Effector memory CD8-positive, alpha-beta T cell (primary cell): ENCODE measurements around the gene SGTA.

Experiments used
- ATAC-seq: fragments of 150-1000 bp; cut with Tn5 transposase; replicated peaks from 2 replicates; pipeline ENCODE4 v1.10.0; 2021; ENCODE audit warnings: mild to moderate bottlenecking, moderate library complexity
- DNase-seq, 3 experiments: peaks; one replicate each; pipeline ENCODE4 v3.0.0; 2021
- H3K27ac Mint-ChIP-seq, 2 donors: one replicate each; pipeline ENCODE4 v1.8.0; 2022; ENCODE audit warnings: mild to moderate bottlenecking in 2 of 2, mixed read lengths in 2 of 2, moderate library complexity in 2 of 2
- H3K27me3 Mint-ChIP-seq, 2 donors: one replicate each; pipeline ENCODE4 v1.8.0; 2022; ENCODE audit warnings: mixed read lengths in 2 of 2
- H3K36me3 Mint-ChIP-seq: one replicate; pipeline ENCODE4 v1.8.0; 2022; ENCODE audit warnings: mild to moderate bottlenecking, moderate library complexity, mixed read lengths; ENCODE audit not compliant: insufficient read depth
- H3K4me1 Mint-ChIP-seq, 2 donors: one replicate each; pipeline ENCODE4 v1.8.0; 2022; ENCODE audit warnings: low read depth in 2 of 2, mixed read lengths in 2 of 2
- H3K4me3 Mint-ChIP-seq, 2 donors: one replicate each; pipeline ENCODE4 v1.8.0; 2022; ENCODE audit warnings: mild to moderate bottlenecking in 2 of 2, mixed read lengths in 2 of 2, moderate library complexity in 2 of 2
- H3K9me3 Mint-ChIP-seq, 2 donors: one replicate each; pipeline ENCODE4 v1.8.0; 2022; ENCODE audit warnings: mixed read lengths in 2 of 2

SGTA gene

DNA sequence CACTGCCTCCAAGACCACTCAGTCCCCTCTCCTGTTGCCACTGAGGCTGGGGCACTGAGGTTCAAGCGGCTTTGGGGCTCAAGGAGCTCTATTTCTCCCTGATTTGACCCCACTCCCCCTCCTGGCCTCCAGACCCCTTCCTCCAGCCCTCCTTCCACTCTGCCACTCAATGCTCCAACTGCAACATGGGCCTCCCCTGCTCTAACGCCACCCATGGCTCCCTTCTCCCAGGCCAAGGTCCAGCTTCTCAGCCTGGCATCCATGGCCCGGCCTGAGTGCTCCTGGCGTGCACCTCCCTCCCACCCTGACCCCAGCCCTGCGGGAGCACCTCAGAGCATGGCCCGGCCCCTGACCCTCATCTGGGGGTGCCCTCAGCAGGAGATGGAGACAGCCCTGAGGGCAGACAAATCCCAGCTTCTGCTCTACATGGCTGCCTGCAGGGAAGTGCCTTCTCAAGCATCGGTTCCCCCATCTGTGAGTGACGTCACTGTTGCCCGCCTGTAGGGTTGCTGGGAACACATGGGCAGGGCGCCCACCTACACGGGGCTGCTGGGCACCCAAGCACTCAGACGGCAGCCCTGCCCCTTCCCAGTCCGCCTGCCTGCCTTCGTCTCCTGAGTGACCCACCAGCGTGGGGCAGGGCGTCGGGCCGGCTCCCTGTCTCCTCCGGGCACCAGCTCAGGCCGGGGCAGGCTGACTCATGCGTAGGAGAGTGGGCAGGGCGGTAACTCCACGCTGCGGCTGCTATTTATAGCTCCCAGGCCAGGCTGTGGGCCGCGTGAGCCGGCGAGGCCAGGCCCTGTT lies 60.3 kb downstream of the SGTA start:
- DNase-seq (no peak), ATAC-seq (no peak)
- peaks cover 0 to 4% of the 10 kb centered on the region in 2 donors for H3K4me1 Mint-ChIP-seq
- H3K36me3 Mint-ChIP-seq, result no peaks in the 10 kb centered on the region
- no peak overlapping the region for H3K27ac Mint-ChIP-seq
- H3K9me3 Mint-ChIP-seq, result no peaks in the 10 kb centered on the region
- H3K4me3 Mint-ChIP-seq, result peak overlapping the region in 1 of 2 donors; percentile 49
- peaks cover 30 to 82% of the 10 kb centered on the region in 2 donors for H3K27me3 Mint-ChIP-seq

DNA sequence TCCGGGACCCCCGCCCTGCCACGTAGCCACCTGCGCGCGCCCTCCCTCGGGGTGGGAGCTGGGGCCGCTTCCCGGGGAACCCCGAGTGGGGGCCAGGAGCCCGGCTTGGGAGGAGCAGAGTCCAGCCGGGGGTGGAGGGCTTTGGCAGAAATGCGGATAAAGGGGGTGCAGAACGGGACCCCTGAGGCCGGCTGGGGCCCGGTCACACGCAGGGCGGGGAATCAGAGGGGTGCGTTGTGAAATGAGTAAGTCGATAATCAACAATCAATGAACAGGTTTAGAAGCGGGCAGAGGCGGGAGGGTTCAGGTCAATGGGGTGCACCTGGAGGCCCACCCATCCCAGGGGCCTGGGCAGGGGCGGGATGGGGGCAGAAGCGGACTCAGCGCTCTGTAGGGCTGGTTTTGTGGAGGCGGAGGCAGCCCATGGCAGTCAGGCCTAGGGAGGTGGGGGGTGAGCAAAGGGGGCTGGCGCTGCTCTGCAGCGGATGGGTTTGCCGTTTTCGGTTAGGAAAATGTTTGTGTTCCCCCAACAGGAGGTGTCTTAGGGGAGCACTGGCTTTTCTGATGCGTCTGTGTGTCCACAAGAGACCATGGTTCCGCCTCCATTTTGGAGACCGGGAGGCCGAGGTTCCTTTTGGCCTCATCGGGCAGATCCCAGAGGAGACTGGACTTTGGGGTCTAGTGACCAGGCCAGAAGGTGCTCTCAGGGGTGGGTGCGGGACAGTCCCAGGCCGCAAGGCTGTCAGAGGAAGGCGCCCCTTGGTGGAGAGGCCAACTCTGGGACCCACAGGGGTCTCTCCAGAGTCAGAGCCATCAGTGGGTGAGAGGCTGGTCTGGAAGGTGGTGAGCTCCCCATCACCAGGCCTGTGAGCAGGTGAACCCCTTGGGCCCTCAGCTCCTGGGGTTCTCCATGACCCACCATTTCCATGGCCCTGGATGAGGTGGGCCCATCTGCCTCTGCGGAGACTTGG lies 61.2 kb downstream of the SGTA start:
- no peak for DNase-seq
- no peaks in the 10 kb centered on the region for H3K36me3 Mint-ChIP-seq
- H3K27me3 Mint-ChIP-seq, result peaks cover 30 to 77% of the 10 kb centered on the region in 2 donors
- no peak overlapping the region for H3K27ac Mint-ChIP-seq
- no peak for ATAC-seq
- no peaks in the 10 kb centered on the region for H3K9me3 Mint-ChIP-seq
- H3K4me1 Mint-ChIP-seq, result no peaks in the 10 kb centered on the region
- peak overlapping the region; percentile 40 to 54 for H3K4me3 Mint-ChIP-seq

DNA sequence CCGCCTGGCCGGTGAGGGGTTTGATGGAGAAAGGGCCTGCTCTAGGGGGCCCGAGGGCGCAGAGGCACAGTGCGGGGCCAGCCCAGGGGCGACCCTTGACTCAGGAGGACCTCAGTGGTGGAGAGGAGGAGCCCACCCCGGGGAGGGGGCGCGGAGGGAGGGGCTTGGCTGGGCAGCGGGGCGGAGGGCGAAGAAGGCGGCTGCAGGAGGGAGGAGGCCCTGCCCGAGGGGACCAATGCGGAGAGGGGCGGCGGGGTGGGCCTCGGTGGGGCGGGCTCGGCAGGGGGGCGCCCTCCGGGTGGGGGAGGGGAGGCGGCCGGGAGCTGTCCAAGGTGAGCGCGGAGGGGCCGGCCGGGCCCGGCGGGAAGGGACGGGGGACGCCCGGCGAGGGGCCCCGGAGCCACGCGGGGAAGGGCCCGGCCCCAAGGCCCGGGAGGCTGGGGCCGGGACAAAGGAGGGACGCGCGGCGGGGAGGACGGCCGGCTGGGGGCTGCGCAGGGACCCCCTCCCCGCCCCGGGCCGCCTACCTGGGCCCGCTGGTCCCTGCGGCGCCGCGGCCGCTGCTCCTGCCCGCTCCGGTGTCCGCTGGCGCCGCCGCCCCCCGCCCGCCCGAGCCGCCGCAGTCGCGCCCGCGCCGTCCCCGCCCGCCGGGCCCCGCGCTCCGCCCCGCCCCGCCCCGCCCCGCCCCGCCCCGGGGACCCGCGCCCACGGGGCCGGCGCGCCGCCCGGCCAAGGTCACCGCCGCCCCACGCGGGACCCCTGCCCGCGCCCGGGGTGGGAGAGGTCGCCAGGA lies 62.1 kb downstream of the SGTA start, which contains the start of gene DIRAS1:
Gene DIRAS1, minus strand, starts transcription at position 596 of the 793 bp plus-strand sequence. CDS start 3,566 bp downstream, outside the sequence.
- Mint-ChIP-seq H3K4me1 (no peaks in the 10 kb centered on the region), H3K27ac (no peak within 1 kb of the TSS), H3K36me3 (no peaks in the 10 kb centered on the region), H3K4me3 (peak within 1 kb of the TSS; percentile 45 to 54), H3K27me3 (peaks cover 25 to 77% of the 10 kb centered on the region in 2 donors), H3K9me3 (peaks cover 0 to 2% of the 10 kb centered on the region in 2 donors)
- ATAC-seq, result no peak
- DNase-seq, result no peak

DNA sequence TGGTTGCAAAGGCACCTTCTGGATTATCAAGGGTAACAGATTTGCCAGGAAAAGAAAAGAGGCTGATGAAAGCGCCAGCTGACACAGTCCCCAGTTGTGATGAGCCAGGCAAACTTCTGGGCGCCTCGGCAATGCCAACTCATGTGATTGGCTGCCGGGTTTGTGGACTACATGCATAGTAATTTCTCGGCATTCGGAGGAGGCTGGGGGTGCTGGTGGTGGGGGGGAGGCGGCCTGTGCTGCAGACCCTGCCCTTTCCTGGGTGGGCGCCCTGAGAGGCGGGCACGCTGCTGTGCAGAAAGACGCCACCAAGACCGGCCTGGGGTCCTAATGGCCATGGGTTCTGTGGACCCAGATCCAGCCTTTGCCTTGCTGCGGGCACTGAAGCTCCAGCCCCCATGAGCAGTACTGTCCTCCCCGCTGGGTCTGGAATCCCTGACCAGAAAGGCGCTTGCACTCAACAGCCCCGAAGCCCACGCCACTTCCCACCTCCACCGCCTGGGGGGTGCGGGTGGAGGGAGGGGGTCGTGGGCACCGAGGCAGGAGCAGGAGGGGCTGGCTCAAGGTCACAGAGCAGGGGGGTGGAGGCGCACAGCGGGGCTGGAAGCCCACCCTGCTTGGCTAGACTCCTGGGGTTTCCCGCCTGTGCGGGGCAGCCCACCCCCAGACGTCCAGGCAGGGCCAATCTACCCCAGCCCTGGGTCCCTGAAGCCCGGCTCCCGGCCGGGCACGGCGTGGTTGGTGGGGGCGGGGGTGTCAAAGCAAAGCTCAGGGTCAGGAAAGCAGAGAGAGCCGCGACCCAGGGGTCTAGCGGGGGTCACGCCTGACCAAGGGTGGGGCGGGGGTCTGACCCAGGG lies 62.9 kb downstream of the SGTA start:
- peaks cover 28 to 81% of the 10 kb centered on the region in 2 donors for H3K27me3 Mint-ChIP-seq
- DNase-seq (no peak), ATAC-seq (no peak)
- H3K9me3 Mint-ChIP-seq, result peaks cover 4 to 10% of the 10 kb centered on the region in 2 donors
- no peaks in the 10 kb centered on the region for H3K36me3 Mint-ChIP-seq
- H3K27ac Mint-ChIP-seq, result no peak overlapping the region
- no peaks in the 10 kb centered on the region for H3K4me1 Mint-ChIP-seq
- peak overlapping the region; percentile 45 to 67 for H3K4me3 Mint-ChIP-seq

DNA sequence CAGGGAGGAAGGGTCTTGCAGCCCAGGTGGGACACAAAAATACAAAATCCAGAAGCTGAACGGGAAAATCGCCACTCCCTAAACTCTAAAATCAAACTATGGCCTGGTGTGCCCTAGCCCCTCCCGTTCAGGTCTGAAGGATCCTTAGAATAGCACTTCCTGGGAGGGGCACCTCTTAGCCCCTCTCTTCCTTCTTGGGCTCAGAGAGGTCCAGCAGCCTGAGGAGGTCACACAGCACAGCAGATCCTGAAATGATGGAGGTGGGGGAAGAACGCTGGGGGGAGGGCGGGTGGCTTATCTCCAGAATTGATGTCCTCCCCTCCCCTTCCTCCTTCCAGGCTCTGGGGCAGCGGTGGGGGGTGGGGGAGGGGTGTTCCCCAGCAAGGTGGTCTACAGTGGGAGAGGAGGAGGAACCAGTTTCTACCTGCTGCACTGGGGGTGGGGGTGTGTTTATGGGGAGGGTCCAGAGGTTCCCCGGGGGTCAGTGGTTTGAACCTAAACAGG lies 63.8 kb downstream of the SGTA start:
- Mint-ChIP-seq H3K36me3 (no peaks in the 10 kb centered on the region), H3K27ac (no peak overlapping the region), H3K4me3 (peak overlapping the region in 1 of 2 donors; percentile 67), H3K4me1 (no peaks in the 10 kb centered on the region), H3K9me3 (peaks cover 6 to 14% of the 10 kb centered on the region in 2 donors), H3K27me3 (peaks cover 27 to 83% of the 10 kb centered on the region in 2 donors)
- no peak for DNase-seq
- no peak for ATAC-seq

DNA sequence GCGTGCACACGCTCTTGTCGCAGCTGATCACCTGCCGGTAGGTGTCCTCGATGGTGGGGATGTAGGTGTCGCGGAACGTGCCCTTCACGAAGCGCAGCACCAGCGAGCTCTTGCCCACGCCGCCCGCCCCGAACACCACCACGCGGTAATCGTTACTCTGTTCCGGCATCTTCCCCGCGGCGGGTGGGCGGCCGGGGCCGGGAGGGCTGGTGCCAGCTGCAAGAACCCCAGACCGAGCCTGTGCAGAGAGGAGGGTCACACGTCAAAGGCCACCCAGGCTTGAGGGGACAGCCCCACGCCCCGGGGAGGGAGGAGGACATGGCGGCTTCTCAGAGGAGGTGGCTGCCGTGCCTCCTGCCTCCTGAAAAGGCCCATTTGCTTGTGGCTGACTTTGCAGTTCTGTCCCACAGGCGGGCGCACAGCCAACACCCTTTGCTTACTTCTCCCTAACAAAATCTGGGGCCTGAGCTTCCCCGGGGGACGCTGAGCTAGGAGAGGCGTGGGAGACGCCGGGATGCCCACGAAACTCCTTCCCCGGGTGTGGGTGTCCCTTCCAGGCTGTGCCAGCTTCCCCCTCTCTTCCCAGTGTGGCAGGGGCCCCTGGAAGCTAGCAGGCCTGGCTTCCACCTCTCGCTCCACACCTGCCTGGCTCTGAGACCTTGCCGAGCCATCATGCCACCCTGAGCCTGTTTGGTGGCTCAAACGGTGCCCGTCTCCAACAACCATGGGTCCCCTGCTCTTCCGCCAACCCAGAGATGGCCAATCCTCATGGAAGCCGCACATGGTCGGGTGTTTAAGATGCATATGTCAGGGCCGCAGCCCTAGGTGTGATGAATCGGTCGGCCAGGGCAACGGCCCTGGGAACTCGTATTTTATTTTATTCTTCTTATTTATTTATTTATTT lies 65.2 kb downstream of the SGTA start:
- H3K36me3 Mint-ChIP-seq, result no peaks in the 10 kb centered on the region
- peak overlapping the region in 1 of 2 donors; percentile 13 for H3K4me3 Mint-ChIP-seq
- H3K9me3 Mint-ChIP-seq, result peaks cover 6 to 14% of the 10 kb centered on the region in 2 donors
- peaks cover 24 to 69% of the 10 kb centered on the region in 2 donors for H3K27me3 Mint-ChIP-seq
- no peak overlapping the region for H3K27ac Mint-ChIP-seq
- ATAC-seq, result no peak
- no peak for DNase-seq
- H3K4me1 Mint-ChIP-seq, result no peaks in the 10 kb centered on the region

DNA sequence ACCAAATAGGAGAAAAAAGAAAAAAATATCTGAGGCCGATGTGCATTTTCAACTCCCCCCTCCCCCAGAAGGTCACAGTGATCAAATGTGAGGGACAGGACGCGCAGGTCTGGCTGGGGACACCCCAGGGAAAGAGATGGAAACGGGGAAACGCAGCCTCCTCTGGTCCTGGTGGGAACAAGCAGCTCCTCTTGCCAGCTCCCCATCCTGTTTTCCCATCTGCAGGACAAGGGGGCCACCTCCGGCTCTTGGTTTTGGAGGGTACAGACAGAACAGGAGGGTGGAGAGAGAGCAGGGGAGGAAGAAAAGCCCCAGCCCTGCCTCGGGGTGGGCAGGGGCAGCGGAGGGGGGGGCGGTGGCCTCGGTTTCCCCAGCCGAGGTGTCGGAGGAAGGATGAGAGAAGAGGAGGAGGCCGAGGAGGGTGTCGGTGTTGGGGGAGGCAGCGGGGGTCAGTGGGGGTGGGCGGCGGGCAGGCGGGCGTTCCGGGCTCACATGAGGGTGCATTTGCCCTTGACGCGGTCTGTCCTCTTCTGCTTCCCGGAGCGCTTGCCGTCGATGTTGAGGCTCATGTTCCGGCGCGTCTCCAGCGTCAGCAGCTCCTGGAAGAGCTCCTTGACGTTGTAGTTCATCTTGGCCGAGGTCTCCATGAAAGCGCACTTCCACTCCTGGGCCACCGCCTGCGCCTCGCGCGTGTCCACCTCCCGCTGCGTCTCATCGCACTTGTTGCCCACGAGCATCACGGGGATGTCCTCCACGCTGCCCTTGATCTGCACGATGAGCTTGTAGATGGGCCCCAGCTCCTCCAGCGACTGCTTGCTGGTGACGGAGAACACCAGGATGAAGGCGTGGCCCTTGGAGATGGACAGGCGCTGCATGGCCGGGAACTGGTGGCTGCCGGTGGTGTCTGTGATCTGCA lies 66.1 kb downstream of the SGTA start:
- H3K4me3 Mint-ChIP-seq, result no peak overlapping the region
- peaks cover 6 to 14% of the 10 kb centered on the region in 2 donors for H3K9me3 Mint-ChIP-seq
- H3K27ac Mint-ChIP-seq, result no peak overlapping the region
- no peaks in the 10 kb centered on the region for H3K36me3 Mint-ChIP-seq
- no peak for DNase-seq
- no peak for ATAC-seq
- H3K4me1 Mint-ChIP-seq, result no peaks in the 10 kb centered on the region
- peaks cover 22 to 68% of the 10 kb centered on the region in 2 donors for H3K27me3 Mint-ChIP-seq

DNA sequence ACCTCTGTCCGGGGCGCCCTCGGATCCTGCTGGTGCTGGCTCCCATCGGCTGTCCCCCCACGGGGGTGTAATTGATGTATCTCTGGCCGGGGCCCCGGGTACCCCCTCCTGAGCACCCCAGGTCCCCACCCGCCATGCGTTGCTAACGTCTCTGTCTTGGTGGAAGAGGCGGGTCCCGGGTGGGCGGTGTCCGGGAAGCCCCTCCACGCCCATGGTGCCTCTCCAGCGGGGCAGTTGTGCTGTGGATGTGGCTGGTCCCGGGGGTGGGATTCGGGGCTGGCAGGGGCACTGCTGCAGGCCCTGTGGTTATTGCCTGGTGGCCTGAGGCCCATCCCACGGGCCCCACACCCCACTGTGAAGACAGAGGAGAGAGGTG lies 66.8 kb downstream of the SGTA start:
- no peak for ATAC-seq
- H3K4me3 Mint-ChIP-seq, result no peak overlapping the region
- no peak for DNase-seq
- peaks cover 6 to 14% of the 10 kb centered on the region in 2 donors for H3K9me3 Mint-ChIP-seq
- peaks cover 29 to 71% of the 10 kb centered on the region in 2 donors for H3K27me3 Mint-ChIP-seq
- H3K4me1 Mint-ChIP-seq, result peaks cover 2 to 3% of the 10 kb centered on the region in 2 donors
- no peak overlapping the region for H3K27ac Mint-ChIP-seq
- H3K36me3 Mint-ChIP-seq, result no peaks in the 10 kb centered on the region

DNA sequence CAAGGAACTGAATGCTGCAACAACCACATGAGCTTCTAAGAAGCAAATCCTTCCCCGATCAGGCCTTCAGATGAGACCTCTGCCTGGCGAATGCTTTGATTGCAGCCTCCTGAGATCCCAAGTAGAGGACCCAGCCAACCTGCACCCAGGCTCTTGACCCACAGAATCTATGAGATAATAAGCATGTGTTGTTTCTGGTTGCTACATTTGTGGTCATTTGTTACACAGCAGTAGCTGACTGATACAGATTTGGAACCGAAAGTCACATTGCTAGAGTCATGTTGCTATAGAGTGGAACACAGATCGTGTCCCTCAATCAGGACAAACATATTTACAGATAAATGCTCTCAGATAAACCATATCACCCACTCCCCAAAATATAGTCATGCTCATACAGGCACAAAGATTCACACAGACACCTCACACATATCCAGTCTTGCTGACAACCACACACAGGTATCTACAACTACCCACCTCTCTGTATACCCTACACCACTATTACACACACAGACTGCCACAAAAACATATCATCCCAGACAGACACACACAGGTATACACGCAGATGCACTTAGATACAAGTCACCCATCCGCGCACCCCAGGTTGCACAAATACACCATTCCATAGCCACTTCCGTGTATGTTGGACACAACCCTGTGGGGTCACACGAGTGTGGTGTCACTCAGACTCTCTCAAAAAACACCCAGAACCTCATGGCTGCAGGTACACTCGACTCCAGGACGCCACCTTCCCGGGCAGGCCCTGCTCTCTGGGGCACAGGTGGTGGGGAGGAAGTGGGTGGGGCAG lies 67.4 kb downstream of the SGTA start:
- Mint-ChIP-seq H3K4me3 (no peak overlapping the region), H3K9me3 (peaks cover 6 to 14% of the 10 kb centered on the region in 2 donors), H3K27ac (no peak overlapping the region), H3K4me1 (peaks cover 2 to 3% of the 10 kb centered on the region in 2 donors), H3K36me3 (no peaks in the 10 kb centered on the region), H3K27me3 (peaks cover 32 to 77% of the 10 kb centered on the region in 2 donors)
- ATAC-seq, result no peak
- DNase-seq, result no peak
